GM19240 (cell line): ENCODE results near the gene PPP1R14B.

Source experiments
- DNase-seq: peaks from one replicate; pipeline ENCODE4 v3.0.0; 2011; ENCODE audit warnings: low spot score; ENCODE audit not compliant: insufficient read length

Gene PPP1R14B

GRCh38 chr11:64281957-64282770 is 35.4 kb upstream of the PPP1R14B start:
- DNase-seq = no peak

GRCh38 chr11:64278576-64279190 is 31.9 kb upstream of the PPP1R14B start:
- no peak for DNase-seq

GRCh38 chr11:64276653-64277431 is 30.1 kb upstream of the PPP1R14B start:
- DNase-seq = no peak

GRCh38 chr11:64275841-64276240 is 29.1 kb upstream of the PPP1R14B start:
- DNase-seq = no peak

GRCh38 chr11:64275031-64275800 is 28.5 kb upstream of the PPP1R14B start:
- no peak for DNase-seq

GRCh38 chr11:64269540-64270220 is 22.9 kb upstream of the PPP1R14B start:
- peak; percentile 74 for DNase-seq

GRCh38 chr11:64268893-64269539 is 22.3 kb upstream of the PPP1R14B start:
- DNase-seq = no peak

GRCh38 chr11:64268025-64268892 is 21.5 kb upstream of the PPP1R14B start:
- no peak for DNase-seq

- no peak for DNase-seq
These were observed 20.6 kb upstream of the PPP1R14B start for GRCh38 chr11:64267207-64267945.

GRCh38 chr11:64266339-64266738 is 19.6 kb upstream of the PPP1R14B start:
- DNase-seq = no peak

GRCh38 chr11:64265176-64266160 is 18.7 kb upstream of the PPP1R14B start:
- no peak for DNase-seq

- DNase-seq = no peak
These were observed 17.7 kb upstream of the PPP1R14B start for GRCh38 chr11:64264371-64264852.

GRCh38 chr11:64263947-64264317 is 17.2 kb upstream of the PPP1R14B start:
- DNase-seq = no peak

GRCh38 chr11:64263021-64263946 is 16.5 kb upstream of the PPP1R14B start:
- no peak for DNase-seq

- no peak for DNase-seq
These were observed 15.7 kb upstream of the PPP1R14B start for GRCh38 chr11:64262271-64263002.
